Dendritic cell treated with granulocyte-macrophage colony-stimulating factor and Interleukin-4, amounts not matched to agents 40 ng/mL and 50 ng/mL, for 4 days (primary cell): ENCODE results near the gene OTUB1.

ENCODE experiments used
- H3K27ac Mint-ChIP-seq: one replicate; pipeline ENCODE4 v1.8.0; 2022; ENCODE audit warnings: mild to moderate bottlenecking, mixed read lengths
- H3K27me3 Mint-ChIP-seq: one replicate; pipeline ENCODE4 v1.8.0; 2022; ENCODE audit warnings: mild to moderate bottlenecking, mixed read lengths
- H3K36me3 Mint-ChIP-seq: one replicate; pipeline ENCODE4 v1.8.0; 2022; ENCODE audit warnings: low read depth, mixed read lengths
- H3K4me1 Mint-ChIP-seq: one replicate; pipeline ENCODE4 v1.8.0; 2022; ENCODE audit warnings: low read depth, mixed read lengths
- H3K4me3 Mint-ChIP-seq: one replicate; pipeline ENCODE4 v1.8.0; 2022; ENCODE audit warnings: mild to moderate bottlenecking, moderate library complexity, mixed read lengths
- H3K9me3 Mint-ChIP-seq: one replicate; pipeline ENCODE4 v1.8.0; 2022; ENCODE audit warnings: mixed read lengths
- intact Hi-C: fragments of 100-400 bp; cut with micrococcal nuclease; formaldehyde crosslinking; loops from one replicate; pipeline ENCODE4 v1.15.0; 2022

OTUB1 gene

GRCh38 chr11:63986156-63986931, at the start of gene OTUB1:
TSS of gene OTUB1 (plus strand) at chr11:63986438. CDS start at chr11:63986457, 19 bp downstream.
- Mint-ChIP-seq H3K27ac (peak within 1 kb of the TSS; percentile 97), H3K36me3 (peaks cover 47% of the 10 kb centered on the region), H3K9me3 (no peaks in the 10 kb centered on the region), H3K27me3 (no peaks in the 10 kb centered on the region), H3K4me3 (peak within 1 kb of the TSS; percentile 96), H3K4me1 (peaks cover 42% of the 10 kb centered on the region)
- intact Hi-C loops, result loop anchor here (1.0 kb wide), 1 partner anchor 12 kb away; the partner anchor contains the start of gene COX8A

GRCh38 chr11:63937713-63938478, 48.3 kb upstream of the OTUB1 start:
- Mint-ChIP-seq H3K36me3 (peaks cover 8% of the 10 kb centered on the region), H3K4me3 (peak overlapping the region; percentile 86), H3K9me3 (no peaks in the 10 kb centered on the region), H3K27me3 (peaks cover 8% of the 10 kb centered on the region), H3K27ac (peak overlapping the region; percentile 77), H3K4me1 (peaks cover 36% of the 10 kb centered on the region)
- intact Hi-C loops, result loop anchor here (2.0 kb wide), 1 partner anchor 99 kb away; the partner anchor contains the start of gene MARK2

GRCh38 chr11:63938479-63939396, 47.5 kb upstream of the OTUB1 start, which contains the start of gene NAA40:
TSS of gene NAA40 (plus strand) at chr11:63939002. CDS start at chr11:63939097, 95 bp downstream.
- H3K4me3 Mint-ChIP-seq, result peak within 1 kb of the TSS; percentile 86
- H3K27ac Mint-ChIP-seq, result peak within 1 kb of the TSS; percentile 77
- peaks cover 8% of the 10 kb centered on the region for H3K36me3 Mint-ChIP-seq
- H3K9me3 Mint-ChIP-seq, result no peaks in the 10 kb centered on the region
- H3K27me3 Mint-ChIP-seq, result peaks cover 8% of the 10 kb centered on the region
- H3K4me1 Mint-ChIP-seq, result peaks cover 37% of the 10 kb centered on the region
- intact Hi-C loops, result loop anchor here (2.0 kb wide), 1 partner anchor 100 kb away; the partner anchor contains the start of gene MARK2

GRCh38 chr11:63939397-63939891, 46.8 kb upstream of the OTUB1 start:
- H3K27me3 Mint-ChIP-seq, result peaks cover 8% of the 10 kb centered on the region
- H3K36me3 Mint-ChIP-seq, result peaks cover 8% of the 10 kb centered on the region
- no peaks in the 10 kb centered on the region for H3K9me3 Mint-ChIP-seq
- H3K4me1 Mint-ChIP-seq, result peaks cover 44% of the 10 kb centered on the region
- peak overlapping the region; percentile 86 for H3K4me3 Mint-ChIP-seq
- H3K27ac Mint-ChIP-seq, result peak overlapping the region; percentile 77
- intact Hi-C loops, result loop anchor here (2.0 kb wide), 1 partner anchor 101 kb away; the partner anchor contains the start of gene MARK2

GRCh38 chr11:63940786-63941185, 45.5 kb upstream of the OTUB1 start:
- Mint-ChIP-seq H3K27me3 (peaks cover 8% of the 10 kb centered on the region), H3K36me3 (peaks cover 8% of the 10 kb centered on the region), H3K4me1 (peaks cover 53% of the 10 kb centered on the region), H3K9me3 (no peaks in the 10 kb centered on the region), H3K4me3 (peak overlapping the region; percentile 34), H3K27ac (peak overlapping the region; percentile 83)
- intact Hi-C loops, result loop anchor here (10.0 kb wide), 1 partner anchor 66 kb away; no protein-coding TSS in a partner anchor

GRCh38 chr11:63941901-63942300, 44.3 kb upstream of the OTUB1 start:
- Mint-ChIP-seq H3K36me3 (peaks cover 19% of the 10 kb centered on the region), H3K9me3 (no peaks in the 10 kb centered on the region), H3K27ac (peak overlapping the region; percentile 83), H3K27me3 (peaks cover 8% of the 10 kb centered on the region), H3K4me1 (peaks cover 55% of the 10 kb centered on the region), H3K4me3 (no peak overlapping the region)
- intact Hi-C loops, result loop anchor here (10.0 kb wide), 1 partner anchor 67 kb away; no protein-coding TSS in a partner anchor

GRCh38 chr11:63942803-63943202, 43.4 kb upstream of the OTUB1 start:
- intact Hi-C loops, result loop anchor here (10.0 kb wide), 1 partner anchor 68 kb away; no protein-coding TSS in a partner anchor
- H3K27me3 Mint-ChIP-seq, result peaks cover 6% of the 10 kb centered on the region
- H3K36me3 Mint-ChIP-seq, result peaks cover 28% of the 10 kb centered on the region
- H3K27ac Mint-ChIP-seq, result no peak overlapping the region
- H3K9me3 Mint-ChIP-seq, result no peaks in the 10 kb centered on the region
- no peak overlapping the region for H3K4me3 Mint-ChIP-seq
- peaks cover 55% of the 10 kb centered on the region for H3K4me1 Mint-ChIP-seq

GRCh38 chr11:63944987-63945386, 41.3 kb upstream of the OTUB1 start:
- Mint-ChIP-seq H3K36me3 (peaks cover 30% of the 10 kb centered on the region), H3K27me3 (no peaks in the 10 kb centered on the region), H3K27ac (no peak overlapping the region), H3K4me1 (peaks cover 40% of the 10 kb centered on the region), H3K4me3 (no peak overlapping the region), H3K9me3 (no peaks in the 10 kb centered on the region)
- intact Hi-C loops, result loop anchor here (1.0 to 10.0 kb wide), 2 partner anchors 70 to 108 kb away; no protein-coding TSS in a partner anchor

GRCh38 chr11:63945477-63946163, 40.6 kb upstream of the OTUB1 start:
- peaks cover 37% of the 10 kb centered on the region for H3K36me3 Mint-ChIP-seq
- no peak overlapping the region for H3K4me3 Mint-ChIP-seq
- H3K4me1 Mint-ChIP-seq, result peaks cover 34% of the 10 kb centered on the region
- H3K27me3 Mint-ChIP-seq, result no peaks in the 10 kb centered on the region
- H3K9me3 Mint-ChIP-seq, result no peaks in the 10 kb centered on the region
- intact Hi-C loops, result loop anchor here (1.0 to 10.0 kb wide), 3 partner anchors 71 to 179 kb away; no protein-coding TSS in a partner anchor
- H3K27ac Mint-ChIP-seq, result no peak overlapping the region

- peaks cover 80% of the 10 kb centered on the region for H3K36me3 Mint-ChIP-seq
- no peaks in the 10 kb centered on the region for H3K4me1 Mint-ChIP-seq
- H3K4me3 Mint-ChIP-seq, result no peak overlapping the region
- H3K27ac Mint-ChIP-seq, result no peak overlapping the region
- H3K27me3 Mint-ChIP-seq, result no peaks in the 10 kb centered on the region
- intact Hi-C loops, result no loop called here
- H3K9me3 Mint-ChIP-seq, result no peaks in the 10 kb centered on the region
Measured at GRCh38 chr11:63951779-63952536, 34.3 kb upstream of the OTUB1 start.

GRCh38 chr11:63952570-63952969, 33.7 kb upstream of the OTUB1 start:
- Mint-ChIP-seq H3K4me1 (no peaks in the 10 kb centered on the region), H3K36me3 (peaks cover 74% of the 10 kb centered on the region), H3K9me3 (no peaks in the 10 kb centered on the region), H3K4me3 (no peak overlapping the region), H3K27me3 (no peaks in the 10 kb centered on the region), H3K27ac (no peak overlapping the region)
- intact Hi-C loops, result no loop called here

- no peaks in the 10 kb centered on the region for H3K9me3 Mint-ChIP-seq
- no peak overlapping the region for H3K27ac Mint-ChIP-seq
- H3K4me3 Mint-ChIP-seq, result no peak overlapping the region
- no peaks in the 10 kb centered on the region for H3K4me1 Mint-ChIP-seq
- peaks cover 6% of the 10 kb centered on the region for H3K27me3 Mint-ChIP-seq
- intact Hi-C loops, result no loop called here
- peaks cover 44% of the 10 kb centered on the region for H3K36me3 Mint-ChIP-seq
Measured at GRCh38 chr11:63958008-63958407, 28.2 kb upstream of the OTUB1 start.
